Activated CD4-positive, alpha-beta memory T cell treated with anti-CD3 and anti-CD28 coated beads, Interleukin-2, amount 10 ng/mL, durations not matched to agents 7 days and 5 days (primary cell): Measurements from ENCODE around the gene MEX3A. TPM values are rescaled to one million over a fixed set of nuclear protein-coding genes. Genes with fewer than 3 reads are reported as not detected.
"Not testable (repeated sequence)": the region's sequence is repeated elsewhere in the genome, so short reads cannot be mapped to it uniquely, and the experiment has no call there.

Experiments used
- CTCF ChIA-PET: fragments of 350-600 bp; sonication (Branson Sonifier 250); formaldehyde crosslinking; loops from one replicate; lab custom pipeline; 2021; ENCODE audit warnings: antibody characterized with exemption, inconsistent platforms; lab: Charles Lee
- POLR2A ChIA-PET: fragments of 350-600 bp; sonication (Branson Sonifier 250); formaldehyde crosslinking; loops from one replicate; lab custom pipeline; 2021; ENCODE audit warnings: antibody characterized with exemption; lab: Charles Lee
- DNase-seq: peaks from one replicate; pipeline ENCODE4 v3.0.0-alpha.2; 2020
- H3K27ac Mint-ChIP-seq: one replicate; pipeline ENCODE4 v1.8.0; 2021; ENCODE audit warnings: mild to moderate bottlenecking, mixed read lengths
- H3K27me3 Mint-ChIP-seq: one replicate; pipeline ENCODE4 v1.8.0; 2021; ENCODE audit warnings: mixed read lengths
- H3K36me3 Mint-ChIP-seq: one replicate; pipeline ENCODE4 v1.8.0; 2021; ENCODE audit warnings: low read depth, mixed read lengths
- H3K4me1 Mint-ChIP-seq: one replicate; pipeline ENCODE4 v1.8.0; 2021; ENCODE audit warnings: mixed read lengths
- H3K4me3 Mint-ChIP-seq: one replicate; pipeline ENCODE4 v1.8.0; 2021; ENCODE audit warnings: mild to moderate bottlenecking, mixed read lengths
- H3K9me3 Mint-ChIP-seq: one replicate; pipeline ENCODE4 v1.8.0; 2021; ENCODE audit warnings: mixed read lengths
- total RNA-seq, 2 experiments: library from RNA; stranded (reverse); gene quantifications; one replicate each; pipeline ENCODE4 v1.2.3, GENCODE V29; 2021

The MEX3A gene
- total RNA-seq, 2 experiments from 2014 or later, result 0.05 TPM; not detected in 1

DNA sequence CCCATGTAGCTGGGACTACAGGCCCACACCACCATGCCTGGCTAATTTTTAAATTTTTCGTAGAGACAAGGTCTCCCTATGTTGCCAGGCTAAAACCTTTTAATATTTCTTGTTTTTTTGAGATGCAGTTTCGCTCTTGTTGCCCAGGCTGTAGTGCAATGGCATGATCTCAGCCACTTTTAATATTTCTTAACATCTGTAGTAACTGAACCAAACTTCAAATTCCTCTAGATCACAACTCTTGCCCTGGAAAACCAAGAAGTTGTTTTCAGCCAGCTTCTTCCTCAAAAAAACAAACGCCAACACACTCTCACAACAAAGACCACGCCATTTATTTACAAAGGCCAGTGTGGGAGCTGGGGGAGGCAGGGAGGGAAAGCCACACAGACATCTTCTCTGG is 47.3 kb downstream of the MEX3A start:
- H3K4me3 Mint-ChIP-seq, H3K36me3 Mint-ChIP-seq, H3K27ac Mint-ChIP-seq, POLR2A ChIA-PET, H3K9me3 Mint-ChIP-seq, H3K4me1 Mint-ChIP-seq, DNase-seq, H3K27me3 Mint-ChIP-seq, CTCF ChIA-PET: not testable (repeated sequence)

DNA sequence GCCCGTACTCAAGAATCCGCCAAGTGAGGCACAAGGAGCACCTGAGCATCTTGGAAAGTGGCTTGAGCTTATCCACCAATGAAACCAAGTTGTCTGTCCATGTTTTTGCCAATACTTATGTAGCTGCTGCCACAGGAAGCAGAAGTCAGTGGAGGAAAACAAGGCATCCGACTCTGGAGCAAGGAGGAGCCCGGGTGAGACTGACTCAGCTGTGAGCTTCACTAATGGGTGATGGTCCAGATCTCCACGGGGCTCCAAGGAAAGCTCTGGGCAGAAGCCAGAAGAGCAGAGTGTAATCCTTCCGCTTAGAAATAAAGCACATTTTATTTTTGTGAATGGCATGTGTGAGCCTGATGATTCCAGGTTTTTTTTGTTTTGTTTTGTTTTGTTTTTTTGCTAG is 49.3 kb downstream of the MEX3A start:
- peaks cover 7% of the 10 kb centered on the region for H3K36me3 Mint-ChIP-seq
- no peaks in the 10 kb centered on the region for H3K27me3 Mint-ChIP-seq
- no peak overlapping the region for H3K27ac Mint-ChIP-seq
- ChIA-PET POLR2A (no interaction called here), CTCF (interaction anchor here (1.0 to 1.5 kb wide), 3 partner anchors 12 to 33 kb away, joined by 4 read pairs; partner anchors contain the start of gene SSR2)
- peaks cover 4% of the 10 kb centered on the region for H3K4me1 Mint-ChIP-seq
- no peak overlapping the region for H3K4me3 Mint-ChIP-seq
- no peak for DNase-seq
- H3K9me3 Mint-ChIP-seq, result no peaks in the 10 kb centered on the region

DNA sequence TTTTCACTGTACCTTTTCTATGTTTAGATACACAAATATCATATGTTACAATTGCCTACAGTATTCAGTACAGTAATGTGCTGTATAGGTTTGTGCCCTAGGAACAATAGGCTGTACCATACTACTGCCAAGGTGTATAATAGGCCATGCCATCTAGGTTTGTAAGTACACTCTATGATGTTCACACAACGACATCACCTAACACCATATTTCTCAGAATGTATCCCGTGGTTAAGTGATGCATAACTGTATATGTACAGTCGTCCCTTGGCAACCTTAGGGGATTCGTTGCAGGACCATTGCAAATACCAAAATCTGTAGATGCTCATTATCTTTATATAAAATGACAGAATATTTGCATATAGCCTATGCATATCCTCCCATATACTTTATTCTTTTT is 55.7 kb downstream of the MEX3A start:
- POLR2A ChIA-PET, result no interaction called here
- Mint-ChIP-seq H3K27ac (no peak overlapping the region), H3K9me3 (no peaks in the 10 kb centered on the region), H3K4me3 (no peak overlapping the region), H3K36me3 (no peaks in the 10 kb centered on the region), H3K4me1 (peaks cover 13% of the 10 kb centered on the region), H3K27me3 (peaks cover 4% of the 10 kb centered on the region)
- CTCF ChIA-PET, result no interaction called here
- DNase-seq, result no peak

DNA sequence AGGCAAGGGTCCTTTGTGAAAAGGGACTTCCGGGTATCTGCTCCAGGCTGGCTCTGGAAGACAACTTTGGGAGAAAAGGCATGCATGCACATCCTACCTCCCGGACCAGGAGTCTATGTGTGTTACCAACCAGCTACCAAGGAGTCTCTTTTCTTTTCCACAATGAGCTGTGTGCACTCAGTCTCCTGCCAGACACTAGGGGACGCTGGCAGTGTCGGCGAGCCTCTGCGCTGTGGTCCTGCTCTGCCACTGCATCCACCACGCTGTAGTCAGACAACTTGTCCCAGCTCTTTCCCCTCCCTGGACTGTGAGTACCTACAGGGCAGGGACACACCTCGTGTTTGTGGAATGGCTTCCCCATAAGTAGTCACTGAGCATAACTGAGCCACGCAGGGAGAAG is 56.4 kb downstream of the MEX3A start:
- no peaks in the 10 kb centered on the region for H3K9me3 Mint-ChIP-seq
- DNase-seq, result peak; percentile 49
- CTCF ChIA-PET, result interaction anchor here (0.6 to 2.1 kb wide), 7 partner anchors 13 to 320 kb away, joined by 3 to 24 read pairs (median 3); partner anchors contain the start of gene UBQLN4
- H3K36me3 Mint-ChIP-seq, result no peaks in the 10 kb centered on the region
- H3K4me1 Mint-ChIP-seq, result peaks cover 18% of the 10 kb centered on the region
- no peak overlapping the region for H3K4me3 Mint-ChIP-seq
- H3K27ac Mint-ChIP-seq, result no peak overlapping the region
- POLR2A ChIA-PET, result no interaction called here
- H3K27me3 Mint-ChIP-seq, result peaks cover 4% of the 10 kb centered on the region

DNA sequence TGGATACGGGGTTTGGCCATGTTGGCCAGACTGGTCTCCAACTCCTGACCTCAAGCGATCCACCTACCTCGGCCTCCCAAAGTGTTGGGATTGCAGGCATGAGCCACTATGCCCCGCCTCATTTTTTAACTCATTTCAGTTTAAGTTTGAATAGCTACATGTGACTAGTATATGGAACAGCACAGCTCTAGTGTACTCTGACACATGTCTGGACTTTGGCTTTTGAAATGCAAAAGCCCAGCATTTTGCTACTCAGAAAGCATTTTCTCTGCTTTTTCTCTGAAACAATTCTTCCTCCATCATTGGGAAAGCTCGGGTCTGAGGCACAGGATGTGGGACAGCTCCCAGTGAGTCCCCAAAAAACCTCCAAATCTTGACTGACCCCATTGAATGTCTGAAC is 57.5 kb downstream of the MEX3A start:
- H3K4me1 Mint-ChIP-seq, result peaks cover 25% of the 10 kb centered on the region
- CTCF ChIA-PET, result interaction anchor here (2.1 kb wide), 1 partner anchor 42 kb away, joined by 24 read pairs; no protein-coding TSS in a partner anchor
- no peaks in the 10 kb centered on the region for H3K9me3 Mint-ChIP-seq
- H3K4me3 Mint-ChIP-seq, result no peak overlapping the region
- peaks cover 7% of the 10 kb centered on the region for H3K36me3 Mint-ChIP-seq
- H3K27me3 Mint-ChIP-seq, result peaks cover 4% of the 10 kb centered on the region
- no peak overlapping the region for H3K27ac Mint-ChIP-seq
- POLR2A ChIA-PET, result no interaction called here
- no peak for DNase-seq

Other genes with a start within 250 kb of the MEX3A start
- gene GON4L, start 225.3 kb downstream of the MEX3A start, total RNA-seq, result 10 to 100 TPM; 76.4 to 76.6 TPM
- gene SYT11, start 222.9 kb downstream of the MEX3A start, total RNA-seq, result 10 to 100 TPM; 30.7 to 31.6 TPM
- 10 to 100 TPM; 25.0 to 30.9 TPM for gene RIT1, start 171.1 kb downstream of the MEX3A start, total RNA-seq
- 10 to 100 TPM; 63.8 to 71.4 TPM for gene KHDC4, start 148.1 kb downstream of the MEX3A start, total RNA-seq
- not detected for gene RXFP4, start 140.8 kb downstream of the MEX3A start, total RNA-seq
- 100 to 1,000 TPM; 159 to 164 TPM for gene ARHGEF2, start 103.9 kb downstream of the MEX3A start, total RNA-seq
- 100 to 1,000 TPM; 262 to 268 TPM for gene SSR2, start 61.5 kb downstream of the MEX3A start, total RNA-seq
- 10 to 100 TPM; 27.0 to 31.2 TPM for gene UBQLN4, start 28.7 kb downstream of the MEX3A start, total RNA-seq
- gene LAMTOR2, start 27.7 kb downstream of the MEX3A start, total RNA-seq, result 10 to 100 TPM; 63.1 to 66.2 TPM
- under 1 TPM in 1 of 2 experiments, not detected in 1; 0.53 TPM for gene RAB25, start 21.3 kb downstream of the MEX3A start, total RNA-seq
- gene LMNA, start 32.2 kb upstream of the MEX3A start, total RNA-seq, result 100 to 1,000 TPM in 1 of 2 experiments, 10 to 100 TPM in 1; 93.6 to 101 TPM
- gene SEMA4A, start 71.1 kb upstream of the MEX3A start, total RNA-seq, result 10 to 100 TPM; 20.8 to 21.5 TPM
- gene SLC25A44, start 111.6 kb upstream of the MEX3A start, total RNA-seq, result 10 to 100 TPM; 27.7 to 36.3 TPM
- gene PMF1, start 130.5 kb upstream of the MEX3A start, total RNA-seq, result 10 to 100 TPM; 65.5 to 67.7 TPM
- 1 to 10 TPM; 1.5 to 2.7 TPM for gene BGLAP, start 159.7 kb upstream of the MEX3A start, total RNA-seq
- gene PAQR6, start 165.6 kb upstream of the MEX3A start, total RNA-seq, result 1 to 10 TPM; 5.6 to 6.3 TPM
- gene SMG5, start 200.4 kb upstream of the MEX3A start, total RNA-seq, result 10 to 100 TPM; 58.5 to 60.4 TPM
- 1 to 10 TPM; 8.9 to 9.1 TPM for gene TMEM79, start 201.9 kb upstream of the MEX3A start, total RNA-seq
- gene GLMP, start 213.2 kb upstream of the MEX3A start, total RNA-seq, result 10 to 100 TPM; 36.8 to 39.4 TPM
- gene VHLL, start 216.8 kb upstream of the MEX3A start, total RNA-seq, result not detected